Right lobe of liver (tissue), 4 donors: Measurements from ENCODE around the gene HBG1.

ENCODE experiments used
- POLR2A ChIP-seq: fragments of 450-650 bp; IDR thresholded peaks from one replicate; pipeline ENCODE4 v1.6.1; 2017; ENCODE audit warnings: antibody characterized with exemption, mild to moderate bottlenecking
- TF ChIP-seq, protein P1 (sequence below), 4 donors: fragments of 200-600 bp in 3 of 4; fragments of 450-650 bp in 1 of 4; IDR thresholded peaks; one replicate each; pipeline versions ENCODE4 v1.5.1 to v1.8.0; 2016 to 2022; ENCODE audit warnings: antibody characterized with exemption in 4 of 4, mild to moderate bottlenecking in 2 of 4
- donor health status: DM: no; HTN: no; CAD: no.
- donor health status: DM: no; HTN: no; CAD: no.
- donor health status: DM: no; HTN: yes; CAD: no.

DNA sequence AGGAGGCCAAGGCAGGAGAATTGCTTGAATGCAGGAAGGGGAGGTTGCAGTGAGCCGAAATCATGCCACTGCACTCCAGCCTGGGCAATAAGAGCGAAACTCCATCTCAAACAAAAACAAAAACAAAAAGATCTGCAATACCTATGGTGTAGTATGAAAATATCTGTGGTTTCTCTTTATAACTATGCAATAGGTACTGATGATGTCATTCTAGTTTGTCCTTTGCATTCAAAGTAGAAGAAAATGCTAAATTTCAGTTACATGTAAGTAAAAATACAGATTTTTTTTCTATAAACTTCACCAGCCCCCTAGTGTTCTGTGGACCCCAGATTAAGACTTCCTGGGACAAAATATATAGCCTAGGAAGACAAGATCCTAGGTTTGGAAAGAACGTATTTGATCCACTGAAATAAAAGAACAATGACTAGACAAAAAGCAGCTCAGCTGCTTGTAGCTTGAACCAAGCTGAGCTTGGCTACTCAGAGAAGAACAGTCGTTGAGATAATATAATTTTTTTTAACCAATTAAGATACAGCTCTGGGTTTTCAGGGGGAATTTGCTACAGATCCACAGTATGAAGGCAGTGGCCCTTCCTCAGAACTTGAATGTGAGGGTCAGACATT lies 22.8 kb upstream of the HBG1 start:
- TF ChIP-seq POLR2A, result no peak
- TF ChIP-seq, protein P1, sequence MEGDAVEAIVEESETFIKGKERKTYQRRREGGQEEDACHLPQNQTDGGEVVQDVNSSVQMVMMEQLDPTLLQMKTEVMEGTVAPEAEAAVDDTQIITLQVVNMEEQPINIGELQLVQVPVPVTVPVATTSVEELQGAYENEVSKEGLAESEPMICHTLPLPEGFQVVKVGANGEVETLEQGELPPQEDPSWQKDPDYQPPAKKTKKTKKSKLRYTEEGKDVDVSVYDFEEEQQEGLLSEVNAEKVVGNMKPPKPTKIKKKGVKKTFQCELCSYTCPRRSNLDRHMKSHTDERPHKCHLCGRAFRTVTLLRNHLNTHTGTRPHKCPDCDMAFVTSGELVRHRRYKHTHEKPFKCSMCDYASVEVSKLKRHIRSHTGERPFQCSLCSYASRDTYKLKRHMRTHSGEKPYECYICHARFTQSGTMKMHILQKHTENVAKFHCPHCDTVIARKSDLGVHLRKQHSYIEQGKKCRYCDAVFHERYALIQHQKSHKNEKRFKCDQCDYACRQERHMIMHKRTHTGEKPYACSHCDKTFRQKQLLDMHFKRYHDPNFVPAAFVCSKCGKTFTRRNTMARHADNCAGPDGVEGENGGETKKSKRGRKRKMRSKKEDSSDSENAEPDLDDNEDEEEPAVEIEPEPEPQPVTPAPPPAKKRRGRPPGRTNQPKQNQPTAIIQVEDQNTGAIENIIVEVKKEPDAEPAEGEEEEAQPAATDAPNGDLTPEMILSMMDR (IDR thresholded peaks at IDR 0.05), result no peak
